Measurements from ENCODE around the gene DPEP1. TPM values are rescaled to one million over a fixed set of nuclear protein-coding genes. Genes with fewer than 3 reads are reported as not detected.

Gene DPEP1
- total and polyA plus RNA-seq, 4 donors, result 0.26 to 8.9 (median 0.95) TPM

GRCh38 chr16:89641458-89642119 is 28.1 kb downstream of the DPEP1 start:
- H3K27me3 ChIP-seq (ENCODE audit: control insufficient read depth in 3 of 3, insufficient read depth in 3 of 3, low read length in 2 of 3), result no peaks in the 10 kb centered on the region
- no peak overlapping the region for H3K4me3 ChIP-seq
- H3K27ac ChIP-seq (ENCODE audit: low read depth in 1 of 2, low read length in 1 of 2), result no peak overlapping the region
- H3K36me3 ChIP-seq (ENCODE audit: control insufficient read depth in 4 of 4, insufficient read depth in 4 of 4, low read length in 4 of 4), result peaks cover 3 to 28% (median 10%) of the 10 kb centered on the region in 4 donors
- peaks cover 0 to 8% (median 0%) of the 10 kb centered on the region in 5 donors for H3K4me1 ChIP-seq (ENCODE audit: control insufficient read depth in 5 of 5, insufficient read depth in 5 of 5, low read length in 5 of 5)
- no peak overlapping the region for H3K9ac ChIP-seq (ENCODE audit: insufficient read depth in 1 of 2, low read length in 2 of 2)
- DNase-seq (no peak), ATAC-seq (ENCODE audit: insufficient read depth, low FRiP score) (no peak)
- 50 to 51% methylated on average over 14 of the region's 14 CpGs for WGBS, 2 donors
- no peaks in the 10 kb centered on the region for H3K9me3 ChIP-seq (ENCODE audit: control insufficient read depth in 4 of 4, insufficient read depth in 3 of 4, low read length in 3 of 4)
- TF ChIP-seq CTCF (IDR thresholded peaks at IDR 0.05; ENCODE audit: control extremely low read depth, extremely low read depth), result no peak

GRCh38 chr16:89642574-89642973 is 29.1 kb downstream of the DPEP1 start:
- Histone ChIP-seq H3K9me3 (ENCODE audit: control insufficient read depth in 4 of 4, insufficient read depth in 3 of 4, low read length in 3 of 4) (no peaks in the 10 kb centered on the region), H3K27ac (ENCODE audit: low read depth in 1 of 2, low read length in 1 of 2) (no peak overlapping the region), H3K9ac (ENCODE audit: insufficient read depth in 1 of 2, low read length in 2 of 2) (no peak overlapping the region), H3K4me3 (no peak overlapping the region), H3K4me1 (ENCODE audit: control insufficient read depth in 5 of 5, insufficient read depth in 5 of 5, low read length in 5 of 5) (peaks cover 0 to 8% (median 0%) of the 10 kb centered on the region in 5 donors), H3K36me3 (ENCODE audit: control insufficient read depth in 4 of 4, insufficient read depth in 4 of 4, low read length in 4 of 4) (peaks cover 7 to 36% (median 16%) of the 10 kb centered on the region in 4 donors), H3K27me3 (ENCODE audit: control insufficient read depth in 3 of 3, insufficient read depth in 3 of 3, low read length in 2 of 3) (no peaks in the 10 kb centered on the region)
- ATAC-seq (ENCODE audit: insufficient read depth, low FRiP score), result no peak
- no peak for DNase-seq
- 84 to 88% methylated on average over 13 of the region's 13 CpGs for WGBS, 2 donors
- no peak for TF ChIP-seq CTCF (IDR thresholded peaks at IDR 0.05; ENCODE audit: control extremely low read depth, extremely low read depth)

DNA sequence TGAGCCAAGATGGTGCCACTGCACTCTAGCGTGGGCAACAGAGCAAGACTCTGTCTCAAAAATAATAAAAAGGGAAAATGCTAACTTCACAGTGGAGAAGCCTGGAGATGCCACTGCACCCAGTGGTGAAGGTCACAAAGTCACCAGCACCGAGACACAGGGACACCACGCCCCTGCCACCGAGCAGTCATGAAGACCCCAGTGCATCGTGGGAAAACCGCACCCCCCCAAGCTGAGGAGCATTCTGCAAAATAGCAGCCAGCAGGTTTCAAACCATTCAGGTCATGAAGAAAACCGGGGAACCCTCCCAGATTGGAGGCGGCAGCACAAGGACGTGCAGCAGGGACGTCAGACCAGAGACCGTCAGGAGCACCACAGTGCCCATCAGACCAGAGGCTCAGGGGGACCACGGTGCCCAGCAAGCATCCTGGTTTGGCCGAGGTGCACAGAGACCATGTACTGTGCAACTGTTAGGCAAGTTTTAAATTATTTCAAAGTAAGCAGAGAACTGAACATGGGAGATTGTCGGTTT is 30.4 kb downstream of the DPEP1 start:
- no peak for ATAC-seq (ENCODE audit: insufficient read depth, low FRiP score)
- H3K9me3 ChIP-seq (ENCODE audit: control insufficient read depth in 4 of 4, insufficient read depth in 3 of 4, low read length in 3 of 4), result no peaks in the 10 kb centered on the region
- no peak for TF ChIP-seq CTCF (IDR thresholded peaks at IDR 0.05; ENCODE audit: control extremely low read depth, extremely low read depth)
- peaks cover 7 to 40% (median 16%) of the 10 kb centered on the region in 4 donors for H3K36me3 ChIP-seq (ENCODE audit: control insufficient read depth in 4 of 4, insufficient read depth in 4 of 4, low read length in 4 of 4)
- no peak for DNase-seq
- H3K4me1 ChIP-seq (ENCODE audit: control insufficient read depth in 5 of 5, insufficient read depth in 5 of 5, low read length in 5 of 5), result peaks cover 0 to 8% (median 0%) of the 10 kb centered on the region in 5 donors
- no peak overlapping the region for H3K9ac ChIP-seq (ENCODE audit: insufficient read depth in 1 of 2, low read length in 2 of 2)
- H3K4me3 ChIP-seq, result no peak overlapping the region
- no peak overlapping the region for H3K27ac ChIP-seq (ENCODE audit: low read depth in 1 of 2, low read length in 1 of 2)
- H3K27me3 ChIP-seq (ENCODE audit: control insufficient read depth in 3 of 3, insufficient read depth in 3 of 3, low read length in 2 of 3), result no peaks in the 10 kb centered on the region
- WGBS, 2 donors, result 80 to 91% methylated on average over 14 of the region's 14 CpGs
